Fibroblast of villous mesenchyme (primary cell): Measurements from ENCODE around the gene EVA1C. TPM values are rescaled to one million over a fixed set of nuclear protein-coding genes. Genes with fewer than 3 reads are reported as not detected.
"Not testable (repeated sequence)": the region's sequence is repeated elsewhere in the genome, so short reads cannot be mapped to it uniquely, and the experiment has no call there.

Experiments
- DNase-seq: peaks from one replicate; pipeline ENCODE4 v3.0.0-alpha.2; 2010; ENCODE audit warnings: low read depth
- H3K4me3 ChIP-seq: 2 replicates; pipeline ENCODE4 v1.5.1; 2011; ENCODE audit warnings: low read depth, mild to moderate bottlenecking, low read length
- total RNA-seq: library from RNA; depleted of rRNA; stranded (reverse); fragments of >200 nt; gene quantifications from 2 replicates; pipeline ENCODE4 v1.2.3, GENCODE V29; 2012
- TF ChIP-seq, protein P1 (sequence below): IDR thresholded peaks from 2 replicates; pipeline ENCODE4 v1.5.1; 2012; ENCODE audit warnings: low read depth, mild to moderate bottlenecking, low read length; ENCODE audit not compliant: insufficient read depth

EVA1C gene
- total RNA-seq, 1 donor, result 10.8 TPM

DNA sequence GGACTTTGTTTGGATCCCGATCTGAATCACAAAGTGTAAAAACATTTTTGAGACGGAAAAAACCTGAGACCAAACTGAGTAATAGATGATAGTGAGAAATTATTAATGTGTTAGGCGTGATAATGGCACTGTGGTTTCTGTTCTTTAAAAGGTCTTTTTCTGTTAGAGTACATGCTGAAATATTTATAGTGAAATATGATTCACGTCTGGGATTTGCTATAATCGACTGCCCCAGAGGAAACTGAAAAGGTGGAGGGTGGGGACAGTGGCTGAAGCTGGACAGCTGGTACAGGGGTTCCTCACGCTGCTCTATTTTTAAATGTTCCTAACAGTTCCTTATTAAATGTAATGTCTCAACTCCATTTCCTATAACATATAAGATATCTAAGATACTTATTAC is 30.9 kb upstream of the EVA1C start:
- no peak for DNase-seq
- no peak overlapping the region for H3K4me3 ChIP-seq
- TF ChIP-seq, protein P1, sequence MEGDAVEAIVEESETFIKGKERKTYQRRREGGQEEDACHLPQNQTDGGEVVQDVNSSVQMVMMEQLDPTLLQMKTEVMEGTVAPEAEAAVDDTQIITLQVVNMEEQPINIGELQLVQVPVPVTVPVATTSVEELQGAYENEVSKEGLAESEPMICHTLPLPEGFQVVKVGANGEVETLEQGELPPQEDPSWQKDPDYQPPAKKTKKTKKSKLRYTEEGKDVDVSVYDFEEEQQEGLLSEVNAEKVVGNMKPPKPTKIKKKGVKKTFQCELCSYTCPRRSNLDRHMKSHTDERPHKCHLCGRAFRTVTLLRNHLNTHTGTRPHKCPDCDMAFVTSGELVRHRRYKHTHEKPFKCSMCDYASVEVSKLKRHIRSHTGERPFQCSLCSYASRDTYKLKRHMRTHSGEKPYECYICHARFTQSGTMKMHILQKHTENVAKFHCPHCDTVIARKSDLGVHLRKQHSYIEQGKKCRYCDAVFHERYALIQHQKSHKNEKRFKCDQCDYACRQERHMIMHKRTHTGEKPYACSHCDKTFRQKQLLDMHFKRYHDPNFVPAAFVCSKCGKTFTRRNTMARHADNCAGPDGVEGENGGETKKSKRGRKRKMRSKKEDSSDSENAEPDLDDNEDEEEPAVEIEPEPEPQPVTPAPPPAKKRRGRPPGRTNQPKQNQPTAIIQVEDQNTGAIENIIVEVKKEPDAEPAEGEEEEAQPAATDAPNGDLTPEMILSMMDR, result no peak

DNA sequence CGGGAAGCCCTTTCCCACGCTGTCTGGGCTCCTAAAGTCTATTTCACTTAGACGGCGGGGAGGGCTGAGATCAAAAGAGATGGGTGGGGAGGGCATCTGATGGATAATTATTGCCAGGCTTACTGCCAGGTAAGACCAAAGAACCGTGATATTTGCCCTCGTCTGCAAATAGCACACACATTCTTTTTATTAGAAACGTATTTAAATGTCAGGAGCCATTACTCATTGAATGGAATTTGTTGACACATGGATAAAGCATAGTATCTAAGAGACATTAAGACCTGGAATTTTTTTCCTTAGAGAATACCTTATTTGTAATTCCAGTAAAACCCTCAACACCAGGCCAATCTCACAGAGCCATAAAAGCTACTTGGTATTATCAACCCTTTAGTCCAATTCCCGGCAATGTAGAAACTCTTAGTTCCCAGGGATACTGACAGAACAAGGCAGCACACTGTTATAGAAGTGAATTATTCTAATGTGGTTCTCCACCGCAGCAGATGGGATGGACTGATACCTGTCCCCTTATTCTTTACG is 30.3 kb upstream of the EVA1C start:
- DNase-seq, result peak; percentile 57
- TF ChIP-seq, protein P1, result no peak
- no peak overlapping the region for H3K4me3 ChIP-seq

DNA sequence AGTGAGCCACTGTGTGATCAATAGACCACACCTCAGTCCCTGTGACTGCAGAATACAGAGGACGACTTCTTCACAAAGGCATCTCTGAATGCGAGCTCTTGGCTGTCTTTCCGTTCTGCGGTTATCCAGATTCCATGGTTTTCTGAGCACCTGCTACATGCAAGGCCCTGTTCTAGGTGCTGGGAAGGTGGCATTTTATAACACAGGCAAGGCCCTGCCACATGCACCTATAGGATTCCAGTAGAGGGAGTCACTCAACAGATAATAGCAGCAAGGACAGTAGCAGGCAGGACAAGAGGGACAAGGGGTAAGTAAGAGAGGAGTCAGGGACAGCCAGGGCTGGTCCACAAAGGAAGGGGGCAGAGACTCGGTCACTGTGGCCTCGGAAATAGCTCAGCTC is 28.7 kb upstream of the EVA1C start:
- TF ChIP-seq, protein P1, result no peak
- DNase-seq, result no peak
- no peak overlapping the region for H3K4me3 ChIP-seq

DNA sequence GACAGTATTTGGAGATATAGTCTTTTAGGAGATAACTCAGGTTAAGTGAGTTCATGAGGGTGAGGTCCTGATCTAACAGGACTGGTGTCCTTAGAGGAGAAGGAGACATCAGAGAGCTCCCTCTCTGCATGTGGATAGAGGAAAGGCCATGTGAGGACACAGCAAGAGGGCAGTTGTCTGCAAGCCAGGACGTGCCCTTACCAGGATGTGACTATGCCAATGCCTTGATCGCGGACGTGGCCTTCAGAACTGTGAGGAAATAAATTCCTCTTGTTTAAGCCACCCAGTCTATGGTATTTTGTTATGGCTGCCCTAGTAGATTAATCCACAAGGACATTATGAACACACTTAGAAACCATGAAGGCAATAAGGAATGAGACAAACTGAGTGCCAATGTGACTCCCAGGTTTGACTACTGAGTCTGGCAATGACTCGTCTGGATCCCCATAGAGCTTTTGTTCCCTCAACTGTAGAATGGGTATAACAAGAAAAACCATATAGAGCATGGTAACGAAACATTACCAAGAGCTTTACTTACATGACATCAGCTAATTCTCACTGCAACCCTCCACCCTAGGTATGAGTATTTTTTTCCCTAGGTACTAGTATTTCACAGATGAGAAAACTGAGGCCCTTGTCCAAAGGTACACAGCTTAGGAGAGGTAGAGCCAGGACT is 26.2 kb upstream of the EVA1C start:
- no peak overlapping the region for H3K4me3 ChIP-seq
- TF ChIP-seq, protein P1, result no peak
- DNase-seq, result no peak

DNA sequence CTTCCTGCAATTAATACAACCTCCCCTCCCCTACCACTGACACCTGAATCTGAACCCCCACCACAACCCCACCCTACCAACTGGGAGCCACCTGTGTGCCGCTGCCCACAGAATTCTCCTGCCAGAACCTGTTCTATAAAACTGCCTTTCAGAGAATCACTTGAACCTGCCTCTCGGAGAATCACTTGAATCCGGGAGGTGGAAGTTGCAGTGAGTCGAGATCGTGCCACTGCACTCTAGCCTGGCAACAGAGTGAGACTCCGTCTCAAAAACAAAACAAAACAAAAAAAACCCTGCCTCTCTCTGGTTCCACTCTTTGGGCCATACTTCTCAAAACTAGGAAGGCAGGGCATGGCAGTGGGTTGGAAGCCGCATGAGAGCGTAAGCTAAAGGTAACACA is 25.4 kb upstream of the EVA1C start:
- TF ChIP-seq, protein P1, result no peak
- no peak for DNase-seq
- H3K4me3 ChIP-seq, result no peak overlapping the region

DNA sequence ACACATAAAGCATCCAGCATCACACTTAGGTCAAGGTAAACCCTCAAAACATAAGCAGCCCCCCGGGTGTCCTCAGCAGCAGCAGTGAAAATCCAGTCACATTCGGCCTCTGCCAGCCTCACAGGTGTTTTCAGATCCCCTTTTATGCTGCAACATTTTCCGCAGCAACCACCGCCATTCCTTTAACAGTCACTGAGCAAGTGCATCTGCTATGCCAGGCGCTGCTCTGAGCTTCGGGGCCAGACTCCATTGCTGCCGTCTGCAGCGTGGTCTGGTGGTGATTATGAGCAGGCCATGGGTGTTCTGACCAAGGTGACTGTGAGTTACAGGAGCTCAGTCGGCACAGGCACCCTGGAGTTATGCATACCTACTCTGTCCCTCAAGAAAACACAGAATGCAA is 24.2 kb upstream of the EVA1C start:
- TF ChIP-seq, protein P1, result no peak
- DNase-seq, result no peak
- H3K4me3 ChIP-seq, result no peak overlapping the region

DNA sequence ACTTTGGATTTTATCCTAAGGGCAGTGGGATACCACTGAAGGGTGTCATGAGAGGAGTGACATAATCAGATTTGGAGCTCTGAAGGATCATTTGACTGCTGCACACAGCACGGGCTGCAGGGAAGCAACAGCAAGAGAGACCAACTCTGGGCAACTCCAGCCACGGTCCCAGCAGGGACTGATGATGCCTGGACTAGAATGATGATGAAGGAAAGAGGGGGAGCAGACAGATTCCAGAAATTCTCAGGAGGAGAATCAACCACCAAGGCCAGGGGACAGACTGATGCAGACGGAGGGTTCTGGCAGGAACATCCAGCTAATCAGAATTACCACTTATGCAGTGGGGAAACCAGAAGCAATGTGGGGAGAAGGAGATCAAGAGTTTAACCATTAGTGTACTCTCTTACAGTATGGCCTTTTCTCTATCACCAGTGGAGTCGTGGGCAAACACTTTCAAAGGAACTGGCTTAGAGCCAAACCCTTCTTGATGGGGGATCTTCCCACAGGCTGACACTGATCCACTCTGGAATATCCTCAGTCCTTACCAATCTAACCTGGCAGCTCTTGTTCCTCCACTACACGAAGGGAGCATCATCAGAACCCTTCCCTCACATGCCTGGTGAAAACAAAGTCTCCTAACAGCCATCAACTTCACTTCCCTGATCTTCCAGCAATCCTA is 23.0 kb upstream of the EVA1C start:
- TF ChIP-seq, protein P1, result no peak
- H3K4me3 ChIP-seq, result no peak overlapping the region
- no peak for DNase-seq

DNA sequence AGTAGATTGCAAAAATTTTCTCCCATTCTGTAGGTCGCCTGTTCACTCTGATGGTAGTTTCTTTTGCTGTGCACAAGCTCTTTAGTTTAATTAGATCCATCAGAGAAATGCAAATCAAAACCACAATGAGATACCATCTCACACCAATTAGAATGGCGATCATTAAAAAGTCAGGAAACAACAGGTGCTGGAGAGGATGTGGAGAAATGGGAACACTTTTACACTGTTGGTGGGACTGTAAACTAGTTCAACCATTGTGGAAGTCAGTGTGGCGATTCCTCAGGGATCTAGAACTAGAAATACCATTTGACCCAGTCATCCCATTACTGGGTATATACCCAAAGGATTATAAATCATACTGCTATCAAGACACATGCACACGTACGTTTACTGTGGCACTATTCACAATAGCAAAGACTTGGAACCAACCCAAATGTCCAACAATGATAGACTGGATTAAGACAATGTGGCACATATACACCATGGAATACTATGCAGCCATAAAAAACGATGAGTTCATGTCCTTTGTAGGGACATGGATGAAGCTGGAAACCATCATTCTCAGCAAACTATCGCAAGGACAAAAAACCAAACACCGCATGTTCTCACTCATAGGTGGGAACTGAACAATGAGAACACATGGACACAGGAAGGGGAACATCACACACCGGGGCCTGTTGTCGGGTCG is 21.8 kb upstream of the EVA1C start:
- H3K4me3 ChIP-seq, DNase-seq: not testable (repeated sequence)
